Measurements from ENCODE around the gene TRIM24.

DNA sequence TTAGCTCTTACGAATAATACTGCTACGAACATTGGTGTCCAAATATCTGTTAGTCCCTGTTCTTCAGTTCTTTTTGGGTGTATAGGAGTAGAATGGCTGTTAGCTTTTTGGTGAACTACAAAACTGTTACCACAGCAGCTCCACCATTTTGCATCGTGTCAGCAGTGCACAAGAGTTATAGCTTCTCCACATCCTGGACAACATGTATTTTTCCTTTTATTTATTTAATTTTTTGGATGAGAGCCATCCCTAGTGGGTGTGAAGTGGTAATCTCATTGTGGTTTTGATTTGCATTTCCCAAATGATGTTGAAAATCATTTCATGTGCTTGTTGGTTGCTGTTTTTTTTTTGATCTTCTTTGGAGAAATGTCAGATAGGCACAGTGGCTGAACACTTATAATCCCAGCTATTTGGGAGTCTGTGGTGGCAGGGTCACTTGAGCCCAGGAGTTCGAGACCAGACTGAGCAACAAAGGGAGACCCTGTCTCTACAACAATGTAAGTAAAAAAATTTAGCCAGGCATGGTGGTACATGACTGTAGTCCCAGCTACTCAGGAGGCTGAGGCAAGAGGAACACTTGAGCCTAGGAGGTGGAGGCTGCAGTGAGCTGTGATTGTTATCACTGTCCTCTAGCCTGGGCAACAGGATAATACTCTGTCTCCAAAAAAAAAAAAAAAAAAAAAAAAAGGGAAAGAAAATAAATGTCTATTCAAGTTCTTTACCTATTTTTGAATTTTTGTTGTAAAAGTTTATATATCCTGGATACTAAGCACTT lies 31.7 kb downstream of the TRIM24 start:
- TF ChIP-seq, protein P1, sequence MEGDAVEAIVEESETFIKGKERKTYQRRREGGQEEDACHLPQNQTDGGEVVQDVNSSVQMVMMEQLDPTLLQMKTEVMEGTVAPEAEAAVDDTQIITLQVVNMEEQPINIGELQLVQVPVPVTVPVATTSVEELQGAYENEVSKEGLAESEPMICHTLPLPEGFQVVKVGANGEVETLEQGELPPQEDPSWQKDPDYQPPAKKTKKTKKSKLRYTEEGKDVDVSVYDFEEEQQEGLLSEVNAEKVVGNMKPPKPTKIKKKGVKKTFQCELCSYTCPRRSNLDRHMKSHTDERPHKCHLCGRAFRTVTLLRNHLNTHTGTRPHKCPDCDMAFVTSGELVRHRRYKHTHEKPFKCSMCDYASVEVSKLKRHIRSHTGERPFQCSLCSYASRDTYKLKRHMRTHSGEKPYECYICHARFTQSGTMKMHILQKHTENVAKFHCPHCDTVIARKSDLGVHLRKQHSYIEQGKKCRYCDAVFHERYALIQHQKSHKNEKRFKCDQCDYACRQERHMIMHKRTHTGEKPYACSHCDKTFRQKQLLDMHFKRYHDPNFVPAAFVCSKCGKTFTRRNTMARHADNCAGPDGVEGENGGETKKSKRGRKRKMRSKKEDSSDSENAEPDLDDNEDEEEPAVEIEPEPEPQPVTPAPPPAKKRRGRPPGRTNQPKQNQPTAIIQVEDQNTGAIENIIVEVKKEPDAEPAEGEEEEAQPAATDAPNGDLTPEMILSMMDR (IDR thresholded peaks at IDR 0.05; ENCODE audit: low read depth, low read length, missing input control): no peak
- TF ChIP-seq MAX (IDR thresholded peaks at IDR 0.05): no peak
- TF ChIP-seq YY1 (IDR thresholded peaks at IDR 0.05): no peak
- TF ChIP-seq RAD21 (IDR thresholded peaks at IDR 0.05): no peak
- TF ChIP-seq, protein P2, sequence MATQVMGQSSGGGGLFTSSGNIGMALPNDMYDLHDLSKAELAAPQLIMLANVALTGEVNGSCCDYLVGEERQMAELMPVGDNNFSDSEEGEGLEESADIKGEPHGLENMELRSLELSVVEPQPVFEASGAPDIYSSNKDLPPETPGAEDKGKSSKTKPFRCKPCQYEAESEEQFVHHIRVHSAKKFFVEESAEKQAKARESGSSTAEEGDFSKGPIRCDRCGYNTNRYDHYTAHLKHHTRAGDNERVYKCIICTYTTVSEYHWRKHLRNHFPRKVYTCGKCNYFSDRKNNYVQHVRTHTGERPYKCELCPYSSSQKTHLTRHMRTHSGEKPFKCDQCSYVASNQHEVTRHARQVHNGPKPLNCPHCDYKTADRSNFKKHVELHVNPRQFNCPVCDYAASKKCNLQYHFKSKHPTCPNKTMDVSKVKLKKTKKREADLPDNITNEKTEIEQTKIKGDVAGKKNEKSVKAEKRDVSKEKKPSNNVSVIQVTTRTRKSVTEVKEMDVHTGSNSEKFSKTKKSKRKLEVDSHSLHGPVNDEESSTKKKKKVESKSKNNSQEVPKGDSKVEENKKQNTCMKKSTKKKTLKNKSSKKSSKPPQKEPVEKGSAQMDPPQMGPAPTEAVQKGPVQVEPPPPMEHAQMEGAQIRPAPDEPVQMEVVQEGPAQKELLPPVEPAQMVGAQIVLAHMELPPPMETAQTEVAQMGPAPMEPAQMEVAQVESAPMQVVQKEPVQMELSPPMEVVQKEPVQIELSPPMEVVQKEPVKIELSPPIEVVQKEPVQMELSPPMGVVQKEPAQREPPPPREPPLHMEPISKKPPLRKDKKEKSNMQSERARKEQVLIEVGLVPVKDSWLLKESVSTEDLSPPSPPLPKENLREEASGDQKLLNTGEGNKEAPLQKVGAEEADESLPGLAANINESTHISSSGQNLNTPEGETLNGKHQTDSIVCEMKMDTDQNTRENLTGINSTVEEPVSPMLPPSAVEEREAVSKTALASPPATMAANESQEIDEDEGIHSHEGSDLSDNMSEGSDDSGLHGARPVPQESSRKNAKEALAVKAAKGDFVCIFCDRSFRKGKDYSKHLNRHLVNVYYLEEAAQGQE (IDR thresholded peaks at IDR 0.05): no peak
- no peak for TF ChIP-seq SP1 (IDR thresholded peaks at IDR 0.05)
- no peak for TF ChIP-seq TAF1 (conservative IDR thresholded peaks at IDR 0.05)
- no peak for TF ChIP-seq NR2F2 (IDR thresholded peaks at IDR 0.05)
- TF ChIP-seq GABPA (IDR thresholded peaks at IDR 0.05 in 1 of 2, conservative IDR thresholded peaks at IDR 0.05 in 1 of 2): no peak
- TF ChIP-seq JUND (IDR thresholded peaks at IDR 0.05): no peak
- TF ChIP-seq, protein P3, sequence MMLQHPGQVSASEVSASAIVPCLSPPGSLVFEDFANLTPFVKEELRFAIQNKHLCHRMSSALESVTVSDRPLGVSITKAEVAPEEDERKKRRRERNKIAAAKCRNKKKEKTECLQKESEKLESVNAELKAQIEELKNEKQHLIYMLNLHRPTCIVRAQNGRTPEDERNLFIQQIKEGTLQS (IDR thresholded peaks at IDR 0.05): no peak
- no peak for TF ChIP-seq HNF4A (conservative IDR thresholded peaks at IDR 0.05)

Data from liver (tissue), 3 donors.